Adrenal gland (tissue), 12 donors: ENCODE results near the gene CHURC1. TPM values are rescaled to one million over a fixed set of nuclear protein-coding genes. Genes with fewer than 3 reads are reported as not detected.

Source experiments
- DNase-seq, 7 donors: peaks; one replicate each; pipeline ENCODE4 v3.0.0-alpha.2; 2019 to 2020
- H3K27ac ChIP-seq, 5 donors: fragments of 200-600 bp; sonication (generic) in 4 of 5; 1 replicate in 3 of 5; 2 replicates in 2 of 5; pipeline versions ENCODE4 v1.5.1 to v1.8.0; 2016 to 2020; ENCODE audit warnings: mild to moderate bottlenecking in 1 of 5
- H3K27me3 ChIP-seq: fragments of 200-600 bp; 2 replicates; pipeline ENCODE4 v1.8.0; 2021
- H3K36me3 ChIP-seq, 2 donors: fragments of 200-600 bp; replicated peaks in 1 of 2; 1 replicate in 1 of 2; 2 replicates in 1 of 2; pipeline versions ENCODE4 v1.5.1 to v1.8.0; 2018 to 2022
- H3K4me1 ChIP-seq, 2 donors: fragments of 200-600 bp; replicated peaks in 1 of 2; 1 replicate in 1 of 2; 2 replicates in 1 of 2; pipeline versions ENCODE4 v1.5.1 to v1.8.0; 2018 to 2021
- H3K4me3 ChIP-seq, 4 donors: fragments of 200-600 bp; sonication (generic) in 3 of 4; one replicate each; pipeline ENCODE4 v1.5.1; 2016 to 2018
- H3K9me3 ChIP-seq, 3 donors: fragments of 200-600 bp; sonication (generic) in 1 of 3; replicated peaks in 1 of 3; 1 replicate in 2 of 3; 2 replicates in 1 of 3; pipeline versions ENCODE4 v1.5.1 to v1.8.0; 2016 to 2021
- CTCF ChIP-seq, 6 experiments: fragments of 450-650 bp in 4 of 6; fragments of 200-600 bp in 2 of 6; sonication (generic) in 1 of 6; IDR thresholded peaks; 1 replicate in 5 of 6; 2 replicates in 1 of 6; pipeline versions ENCODE4 v1.5.1 to v1.8.0; 2016 to 2021; ENCODE audit warnings: antibody characterized with exemption in 6 of 6, mild to moderate bottlenecking in 2 of 6, moderate library complexity in 1 of 6
- POLR2A ChIP-seq, 2 donors: fragments of 450-650 bp; IDR thresholded peaks; one replicate each; pipeline ENCODE4 v1.6.1; 2017; ENCODE audit warnings: antibody characterized with exemption in 2 of 2, mild to moderate bottlenecking in 2 of 2, moderate library complexity in 1 of 2
- WGBS, 4 donors: extraction: QIAGEN DNeasy Blood & Tissue Kit in 2 of 4; methylation state at CpG; one replicate each; pipeline versions ENCODE4 v1.1.5 to v1.1.7; 2013 to 2017; 5-methylcytosine and 5-hydroxymethylcytosine counted together
- intact Hi-C, 2 donors: fragments of 100-400 bp; cut with DNase I; formaldehyde crosslinking; loops; one replicate each; pipeline versions ENCODE4 v1.14.1 to v1.15.0; 2022 to 2023
- polyA plus RNA-seq, 3 donors: library from polyadenylated mRNA; stranded (reverse); fragments of 200-250 nt in 2 of 3; fragments of 350-450 nt in 1 of 3; fragmentation: Illumina TruSeq in 1 of 3; extraction: RNeasy Lipid Tissue Mini Kit (QIAGEN cat#74804) in 1 of 3; gene quantifications; one replicate each; pipeline ENCODE4 v1.2.3, GENCODE V29; 2013 to 2014
- total RNA-seq, 9 donors: library from RNA; depleted of rRNA in 4 of 9; stranded (reverse); fragments of >200 nt in 4 of 9; fragments of 120-200 nt in 1 of 9; fragmentation: NEBNext Ultra II Directional in 1 of 9; extraction: Animal tissue kit (Norgen Biotek cat#: 25700) in 1 of 9; gene quantifications; one replicate each; pipeline versions ENCODE4 v1.1.0 to v1.2.4, GENCODE V29; 2013 to 2023
- donor health status: healthy with polysubstance abuse.
- donor health status: Bipolar disorder and iron deficiency.
- donor health status: DM: yes; HTN: yes; CAD: no.
- donor health status: DM: no; HTN: no; CAD: no.
- donor health status: DM: no; HTN: no; CAD: no.
- donor health status: DM: yes; HTN: yes; CAD: no.

Gene CHURC1
- total and polyA plus RNA-seq, 12 donors: 36.7 to 101 (median 74.2) TPM

- 62 to 90% (median 76%) methylated on average over 2 of the region's 2 CpGs for WGBS, 4 donors
- no peak overlapping the region for H3K4me3 ChIP-seq
- intact Hi-C loops: no loop called here
- no peak for TF ChIP-seq CTCF (IDR thresholded peaks at IDR 0.05)
- no peak for TF ChIP-seq POLR2A (IDR thresholded peaks at IDR 0.05)
- no peak overlapping the region for H3K27ac ChIP-seq
- H3K9me3 ChIP-seq: no peaks in the 10 kb centered on the region
- no peaks in the 10 kb centered on the region for H3K27me3 ChIP-seq
- peaks cover 0 to 40% of the 10 kb centered on the region in 2 donors for H3K36me3 ChIP-seq
- DNase-seq: no peak
- peaks cover 14 to 45% of the 10 kb centered on the region in 2 donors for H3K4me1 ChIP-seq
Observed at GRCh38 chr14:64931123-64931522, 16.9 kb downstream of the CHURC1 start.

- Histone ChIP-seq H3K27me3 (no peaks in the 10 kb centered on the region), H3K36me3 (peaks cover 0 to 30% of the 10 kb centered on the region in 2 donors), H3K9me3 (no peaks in the 10 kb centered on the region), H3K27ac (no peak overlapping the region), H3K4me3 (no peak overlapping the region), H3K4me1 (peaks cover 14 to 56% of the 10 kb centered on the region in 2 donors)
- intact Hi-C loops: no loop called here
- TF ChIP-seq CTCF (IDR thresholded peaks at IDR 0.05): no peak
- no peak for TF ChIP-seq POLR2A (IDR thresholded peaks at IDR 0.05)
- DNase-seq: no peak
Observed at GRCh38 chr14:64932231-64932630, 18.0 kb downstream of the CHURC1 start.

- 23 to 37% (median 29%) methylated on average over 1 of the region's 1 CpG for WGBS, 4 donors
- TF ChIP-seq CTCF (IDR thresholded peaks at IDR 0.05) (no peak), POLR2A (IDR thresholded peaks at IDR 0.05) (no peak)
- peaks cover 0 to 12% of the 10 kb centered on the region in 2 donors for H3K36me3 ChIP-seq
- no peaks in the 10 kb centered on the region for H3K27me3 ChIP-seq
- H3K4me3 ChIP-seq: no peak overlapping the region
- peaks cover 14 to 59% of the 10 kb centered on the region in 2 donors for H3K4me1 ChIP-seq
- no peaks in the 10 kb centered on the region for H3K9me3 ChIP-seq
- peak overlapping the region in 3 of 5 donors; percentile 0 to 49 (median 29) for H3K27ac ChIP-seq
- no peak for DNase-seq
- intact Hi-C loops: no loop called here
Observed at GRCh38 chr14:64934338-64934929, 20.2 kb downstream of the CHURC1 start.

- TF ChIP-seq POLR2A (IDR thresholded peaks at IDR 0.05) (no peak), CTCF (IDR thresholded peaks at IDR 0.05) (no peak)
- peaks cover 0 to 12% of the 10 kb centered on the region in 2 donors for H3K36me3 ChIP-seq
- intact Hi-C loops: no loop called here
- peaks cover 22 to 56% of the 10 kb centered on the region in 2 donors for H3K4me1 ChIP-seq
- no peak for DNase-seq
- H3K27ac ChIP-seq: peak overlapping the region in 2 of 5 donors; percentile 45 to 49
- H3K27me3 ChIP-seq: no peaks in the 10 kb centered on the region
- H3K4me3 ChIP-seq: no peak overlapping the region
- WGBS, 4 donors: 65 to 74% (median 71%) methylated on average over 2 of the region's 2 CpGs
- no peaks in the 10 kb centered on the region for H3K9me3 ChIP-seq
Observed at GRCh38 chr14:64935508-64935907, 21.3 kb downstream of the CHURC1 start.
